ENCODE measurements around the gene CNKSR1. TPM values are rescaled to one million over a fixed set of nuclear protein-coding genes. Genes with fewer than 3 reads are reported as not detected.

Gene CNKSR1
- total and polyA plus RNA-seq, 2 of the 8 experiments (the other 6 are each of a cell fraction or from before 2014, with no cell fraction given), result 13.9 to 14.5 TPM

- no peak for TF ChIP-seq USF2 (IDR thresholded peaks at IDR 0.05; ENCODE audit: low read length)
- TF ChIP-seq ATF3 (IDR thresholded peaks at IDR 0.05; ENCODE audit: insufficient read depth, low read depth, low read length), result no peak
- no peak for TF ChIP-seq KDM1A (IDR thresholded peaks at IDR 0.05; ENCODE audit: borderline replicate concordance, low read length)
- TF ChIP-seq ZNF274 (IDR thresholded peaks at IDR 0.05; ENCODE audit: borderline replicate concordance, extremely low read depth, low read length), result no peak
- TF ChIP-seq GTF2F1 (IDR thresholded peaks at IDR 0.05; ENCODE audit: borderline replicate concordance, low read depth, low read length), result no peak
- TF ChIP-seq KDM4A (IDR thresholded peaks at IDR 0.05; ENCODE audit: low read depth, low read length, severe bottlenecking), result peak; percentile 92
- TF ChIP-seq RAD21 (IDR thresholded peaks at IDR 0.05 in 1 of 2, conservative IDR thresholded peaks at IDR 0.05 in 1 of 2; ENCODE audit: low read depth in 2 of 2, low read length in 2 of 2), result no peak
- TF ChIP-seq SP4 (IDR thresholded peaks at IDR 0.05; ENCODE audit: low read length), result no peak
- no peak for TF ChIP-seq SUZ12 (IDR thresholded peaks at IDR 0.05; ENCODE audit: low read length)
- TF ChIP-seq HDAC6 (IDR thresholded peaks at IDR 0.05; ENCODE audit: low read depth, low read length), result no peak
- no peak; a peak in 1 of 4 replicates for TF ChIP-seq CTCF (IDR thresholded peaks at IDR 0.05; ENCODE audit: control extremely low read depth in 1 of 3, insufficient read depth in 1 of 3, low read depth in 1 of 3, low read length in 3 of 3)
- TF ChIP-seq CEBPB (IDR thresholded peaks at IDR 0.05; ENCODE audit: low read depth, low read length), result no peak
- TF ChIP-seq RFX5 (IDR thresholded peaks at IDR 0.05; ENCODE audit: borderline replicate concordance, low read depth, low read length), result no peak
- TF ChIP-seq TCF12 (IDR thresholded peaks at IDR 0.05; ENCODE audit: low read depth, low read length), result no peak
- no peak for TF ChIP-seq JUN (IDR thresholded peaks at IDR 0.05; ENCODE audit: low read depth, low read length)
- no peak for TF ChIP-seq BCL11A (IDR thresholded peaks at IDR 0.05; ENCODE audit: low read depth in 2 of 2, low read length in 2 of 2)
- TF ChIP-seq NANOG (IDR thresholded peaks at IDR 0.05; ENCODE audit: insufficient read depth, low read depth, low read length, poor library complexity, severe bottlenecking), result no peak
- TF ChIP-seq TEAD4 (IDR thresholded peaks at IDR 0.05; ENCODE audit: low read depth, low read length), result no peak
- TF ChIP-seq POLR2AphosphoS5 (IDR thresholded peaks at IDR 0.05; ENCODE audit: low read depth, low read length), result no peak
- TF ChIP-seq POLR2A (IDR thresholded peaks at IDR 0.05; ENCODE audit: control extremely low read depth in 1 of 2, low read depth in 2 of 2, low read length in 2 of 2), result peak in 1 of 2 experiments; percentile 38; a peak in 2 of 3 replicates
These were observed 47.9 kb downstream of the CNKSR1 start (continued) for GRCh38 chr1:26225033-26225831.
